ENCODE results near the gene MARCHF3. TPM values are rescaled to one million over a fixed set of nuclear protein-coding genes. Genes with fewer than 3 reads are reported as not detected.

The MARCHF3 gene
- total RNA-seq, 1 experiment from 2014 or later = 6.5 TPM

DNA sequence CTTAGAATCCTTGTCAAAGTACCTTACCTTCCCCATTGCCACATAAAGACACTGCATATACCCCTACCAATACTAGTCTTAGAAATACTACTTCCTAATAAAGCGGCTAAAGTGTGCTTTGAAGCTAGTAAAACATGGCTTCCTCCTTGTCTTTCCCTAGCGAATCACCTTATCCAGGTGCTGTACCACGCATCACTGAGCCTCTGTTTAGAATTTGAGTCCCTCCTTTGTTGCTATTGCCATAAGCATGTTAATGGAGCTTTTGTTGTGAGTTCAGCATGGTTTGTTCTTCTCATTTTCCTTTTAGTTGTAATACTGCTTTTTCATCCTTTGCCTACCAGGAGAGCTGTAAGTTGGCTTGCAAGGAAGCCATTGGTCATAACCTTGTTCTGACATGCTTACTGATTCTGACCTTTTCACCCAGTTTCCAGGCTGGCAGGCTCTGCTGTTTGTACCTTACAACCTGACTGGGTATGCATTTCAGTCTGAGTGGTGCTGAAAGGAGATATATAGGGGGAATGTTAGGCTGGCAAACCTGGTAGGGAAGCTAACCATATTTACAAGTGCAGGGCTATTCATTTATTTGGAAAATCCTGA lies 203.6 kb downstream of the MARCHF3 start:
- DNase-seq (ENCODE audit: extremely low read depth, low read depth) = no peak

- DNase-seq (ENCODE audit: extremely low read depth, low read depth) = no peak
These were observed 211.1 kb downstream of the MARCHF3 start for GRCh38 chr5:126819253-126819652.

- DNase-seq (ENCODE audit: extremely low read depth, low read depth) = no peak
These were observed 211.6 kb downstream of the MARCHF3 start for GRCh38 chr5:126818736-126819135.

Other genes starting within 250 kb of the MARCHF3 start
- gene C5orf63, start 42.9 kb upstream of the MARCHF3 start, total RNA-seq (2014; rRNA removed; shearing (Covaris generic)) = 5.7 and 12.2 TPM in 2 replicates

Data from NCI-H460 (cell line).